Pulmonary artery endothelial cell (primary cell): ENCODE measurements around the gene FUOM. TPM values are rescaled to one million over a fixed set of nuclear protein-coding genes. Genes with fewer than 3 reads are reported as not detected.
A peak's percentile ranks its signal among the peaks of the same experiment; 100 is the strongest.
"Not testable (repeated sequence)": the region's sequence is repeated elsewhere in the genome, so short reads cannot be mapped to it uniquely, and the experiment has no call there.

Source experiments
- DNase-seq: peaks from one replicate; pipeline ENCODE4 v3.0.0-alpha.2; 2011; ENCODE audit warnings: low read depth, low spot score
- total RNA-seq: library from RNA; depleted of rRNA; stranded (reverse); fragments of >200 nt; gene quantifications from 2 replicates; pipeline ENCODE4 v1.2.3, GENCODE V29; 2014

The FUOM gene
- total RNA-seq, 1 donor from 2014 or later = 32.9 TPM

- DNase-seq = no peak
Measured at GRCh38 chr10:133388973-133389818, 31.4 kb upstream of the FUOM start.

GRCh38 chr10:133388236-133388972, 30.6 kb upstream of the FUOM start:
- no peak for DNase-seq

GRCh38 chr10:133386951-133387350, 29.1 kb upstream of the FUOM start:
- DNase-seq = not testable (repeated sequence)

- DNase-seq = no peak
Measured at GRCh38 chr10:133385214-133385613, 27.4 kb upstream of the FUOM start.

- DNase-seq = no peak
Measured at GRCh38 chr10:133384071-133384470, 26.3 kb upstream of the FUOM start.

- no peak for DNase-seq
Measured at GRCh38 chr10:133383551-133383950, 25.7 kb upstream of the FUOM start.

GRCh38 chr10:133381036-133381435, 23.2 kb upstream of the FUOM start:
- no peak for DNase-seq

GRCh38 chr10:133379801-133380666, 22.2 kb upstream of the FUOM start:
- no peak for DNase-seq

GRCh38 chr10:133379152-133379800, 21.5 kb upstream of the FUOM start, which contains the start of gene PAOX:
PAOX (plus strand) TSS chr10:133379262; CDS start chr10:133379317, 55 bp downstream.
- no peak for DNase-seq

GRCh38 chr10:133378251-133379096, 20.7 kb upstream of the FUOM start:
- DNase-seq = no peak

- no peak for DNase-seq
Measured at GRCh38 chr10:133377818-133378250, 20.0 kb upstream of the FUOM start.

GRCh38 chr10:133377025-133377817, 19.4 kb upstream of the FUOM start:
- no peak for DNase-seq

GRCh38 chr10:133376183-133376582, 18.4 kb upstream of the FUOM start:
- not testable (repeated sequence) for DNase-seq

GRCh38 chr10:133375357-133376115, 17.7 kb upstream of the FUOM start:
- DNase-seq = no peak

GRCh38 chr10:133373174-133374090, 15.6 kb upstream of the FUOM start, which contains the start of gene ECHS1:
ECHS1 (minus strand) TSS chr10:133373354; CDS start chr10:133373333, 21 bp downstream.
- peak; percentile 68 for DNase-seq

GRCh38 chr10:133372507-133372906, 14.7 kb upstream of the FUOM start:
- DNase-seq = no peak
